ENCODE data around the gene ATF7. TPM values are rescaled to one million over a fixed set of nuclear protein-coding genes. Genes with fewer than 3 reads are reported as not detected.

ATF7 gene
- total RNA-seq, 1 donor from 2014 or later: 10.5 TPM

DNA sequence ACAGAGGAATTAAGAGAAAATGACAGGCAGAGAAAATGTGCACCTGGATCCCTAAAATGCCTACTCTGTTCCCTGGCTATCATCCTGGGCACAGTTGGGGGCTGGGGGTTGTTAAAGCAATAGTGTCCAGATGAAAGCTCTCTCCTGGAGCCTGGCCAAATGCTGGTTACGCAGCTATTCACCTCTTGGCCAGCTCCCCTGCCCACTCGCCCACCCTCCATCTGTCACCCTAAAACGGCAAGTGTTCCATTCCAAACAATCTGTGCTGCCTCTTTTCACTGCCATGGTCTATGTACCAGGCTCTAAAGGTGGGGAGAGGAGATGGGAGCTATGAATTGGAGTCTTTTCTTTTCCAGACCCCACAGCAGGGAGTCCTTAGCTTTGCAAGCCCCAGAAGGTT lies 94.2 kb downstream of the ATF7 start:
- DNase-seq (ENCODE audit: low read depth, low spot score): no peak

DNA sequence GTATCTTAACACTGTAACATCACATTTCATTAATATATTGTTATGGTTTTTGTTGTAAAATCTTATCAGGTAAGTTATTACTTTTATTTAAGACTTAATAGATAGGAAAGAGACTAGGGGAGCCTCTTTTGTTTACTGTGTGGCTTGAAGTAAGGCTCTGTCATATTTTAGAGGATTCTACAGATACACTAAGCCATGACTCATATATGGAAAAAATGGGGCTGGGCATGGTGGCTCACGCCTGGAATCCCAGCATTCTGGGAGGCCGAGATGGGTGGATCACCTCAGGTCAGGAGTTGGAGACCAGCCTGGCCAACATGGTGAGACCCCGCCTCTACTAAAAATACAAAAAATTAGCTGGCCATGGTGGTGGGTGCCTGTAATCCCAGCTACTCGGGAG lies 95.3 kb downstream of the ATF7 start:
- DNase-seq (ENCODE audit: low read depth, low spot score): no peak

DNA sequence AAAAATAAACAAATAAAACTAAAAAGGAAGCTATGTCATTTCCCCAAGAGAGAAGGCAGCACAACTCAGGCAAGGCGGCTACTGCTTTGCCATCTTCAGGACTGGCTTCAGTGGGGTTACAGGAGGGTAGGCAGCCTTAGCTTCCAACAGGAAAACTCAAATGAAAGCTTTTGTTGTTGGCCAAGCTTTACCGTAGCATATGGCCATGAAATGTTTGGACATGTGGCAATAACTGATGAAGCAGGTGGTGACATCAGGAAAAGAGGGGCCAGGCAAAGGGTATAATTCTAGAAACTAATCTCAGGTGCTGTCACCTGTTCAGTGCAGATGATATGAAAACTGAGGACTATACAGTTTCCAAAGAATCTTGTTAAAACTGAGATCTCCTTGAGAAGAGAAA lies 96.1 kb downstream of the ATF7 start:
- no peak for DNase-seq (ENCODE audit: low read depth, low spot score)

DNA sequence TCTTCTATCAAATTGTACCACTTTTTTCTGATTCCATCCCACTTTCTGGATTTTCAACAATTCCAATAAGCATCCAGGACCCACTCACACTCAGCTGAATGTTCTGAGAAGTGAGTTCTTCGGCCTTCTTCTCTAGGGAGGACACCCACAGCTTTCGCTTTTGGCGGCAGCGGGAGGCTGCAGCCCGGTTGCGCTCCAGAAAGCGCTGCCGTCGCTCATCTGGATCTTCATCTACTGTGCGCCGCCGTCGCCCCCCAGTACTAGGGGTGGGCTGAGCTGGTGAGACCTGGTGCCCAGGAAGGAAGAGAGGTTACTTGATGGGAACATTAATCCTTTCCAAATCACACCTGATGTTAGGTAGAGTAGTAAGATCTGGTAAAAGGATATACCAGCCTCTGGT lies 101.7 kb downstream of the ATF7 start:
- DNase-seq (ENCODE audit: low read depth, low spot score): no peak

DNA sequence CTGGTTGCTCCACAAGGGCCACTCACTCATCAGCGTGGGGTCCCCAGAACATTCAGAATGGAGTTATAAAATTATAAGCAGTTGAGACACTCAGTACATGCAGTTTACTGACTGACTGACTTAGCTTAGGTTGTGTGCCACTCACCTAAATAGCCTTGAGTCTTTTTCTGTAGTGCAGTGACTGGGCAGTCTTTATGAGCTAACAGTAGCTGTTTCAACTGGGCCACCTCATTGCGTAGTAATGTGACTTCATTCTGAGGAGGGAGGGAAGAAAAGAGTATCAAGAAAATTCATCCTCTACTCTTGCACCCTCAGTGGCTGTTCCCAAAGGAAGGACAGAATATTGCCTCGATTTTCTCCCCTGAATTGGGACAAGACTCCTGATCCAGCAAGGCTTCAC lies 103.1 kb downstream of the ATF7 start:
- no peak for DNase-seq (ENCODE audit: low read depth, low spot score)

DNA sequence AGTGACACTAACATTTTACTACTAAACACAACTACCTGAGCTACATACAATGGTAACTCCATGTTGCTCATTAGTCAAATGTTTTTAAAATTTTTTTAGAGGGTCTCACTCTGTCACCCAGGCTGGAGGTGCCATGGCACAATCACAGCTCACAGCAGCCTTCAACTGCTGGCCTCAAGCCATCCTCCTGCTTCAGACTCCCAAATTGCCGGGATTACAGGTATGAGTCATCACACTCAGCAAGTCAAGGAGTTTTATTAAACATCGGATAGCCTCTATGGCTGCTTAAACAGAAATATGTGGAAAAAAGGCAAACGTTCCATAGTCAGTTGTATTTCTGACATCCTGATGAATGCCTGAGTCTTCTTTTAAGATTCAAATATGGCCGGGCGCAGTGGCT lies 107.8 kb downstream of the ATF7 start:
- DNase-seq (ENCODE audit: low read depth, low spot score): no peak

DNA sequence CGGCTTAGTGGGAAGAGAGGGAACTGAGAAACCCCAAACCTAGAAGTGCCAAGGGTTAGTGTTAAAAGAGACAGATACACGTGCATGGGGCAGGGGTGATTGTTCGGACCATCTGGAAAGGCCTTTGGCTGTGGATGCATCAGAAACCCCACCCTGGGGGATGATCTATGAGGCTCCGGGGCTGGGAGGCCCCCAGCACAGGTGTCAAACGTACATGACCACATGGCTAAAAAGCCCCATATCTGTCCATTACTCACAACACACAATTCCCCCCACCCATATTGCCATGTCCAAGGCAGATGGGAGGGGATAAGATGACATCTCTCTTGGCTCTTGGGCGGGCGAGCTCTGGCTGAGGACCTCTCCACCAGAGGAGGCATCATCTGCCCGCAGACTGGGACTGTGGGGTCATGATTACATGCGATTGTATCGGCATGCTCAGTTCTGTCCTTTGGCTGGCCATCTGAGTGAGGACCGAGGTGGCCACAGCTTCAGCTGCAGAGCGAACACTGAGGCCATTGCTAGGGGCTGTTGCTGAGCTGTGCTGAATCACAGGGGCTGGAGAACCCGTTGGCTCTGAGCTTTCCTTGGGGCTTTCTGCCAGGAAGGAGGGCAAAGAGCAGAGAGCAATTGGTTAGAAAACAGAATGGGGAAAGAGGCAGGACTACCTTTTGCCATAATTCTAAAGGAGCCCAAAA lies 109.3 kb downstream of the ATF7 start:
- DNase-seq (ENCODE audit: low read depth, low spot score): no peak

DNA sequence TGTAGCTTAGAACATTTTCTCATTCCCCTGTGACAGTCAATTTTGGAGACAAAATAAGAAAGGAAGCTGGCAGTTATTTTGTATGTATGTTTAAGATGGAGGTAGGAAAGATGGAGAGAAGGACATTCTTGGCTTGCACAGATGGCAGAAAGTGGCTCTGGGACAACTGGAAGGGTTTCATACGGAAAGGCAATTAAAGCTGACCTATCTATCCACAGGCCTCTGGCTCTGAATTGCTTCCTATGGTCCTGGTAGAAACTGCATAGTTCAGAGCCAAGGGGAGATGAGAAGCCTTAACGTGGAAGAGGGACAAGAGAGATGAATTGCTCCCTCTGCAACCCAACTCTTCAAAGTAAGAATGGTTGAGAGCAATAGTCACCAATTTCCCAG lies 110.9 kb downstream of the ATF7 start:
- no peak for DNase-seq (ENCODE audit: low read depth, low spot score)

DNA sequence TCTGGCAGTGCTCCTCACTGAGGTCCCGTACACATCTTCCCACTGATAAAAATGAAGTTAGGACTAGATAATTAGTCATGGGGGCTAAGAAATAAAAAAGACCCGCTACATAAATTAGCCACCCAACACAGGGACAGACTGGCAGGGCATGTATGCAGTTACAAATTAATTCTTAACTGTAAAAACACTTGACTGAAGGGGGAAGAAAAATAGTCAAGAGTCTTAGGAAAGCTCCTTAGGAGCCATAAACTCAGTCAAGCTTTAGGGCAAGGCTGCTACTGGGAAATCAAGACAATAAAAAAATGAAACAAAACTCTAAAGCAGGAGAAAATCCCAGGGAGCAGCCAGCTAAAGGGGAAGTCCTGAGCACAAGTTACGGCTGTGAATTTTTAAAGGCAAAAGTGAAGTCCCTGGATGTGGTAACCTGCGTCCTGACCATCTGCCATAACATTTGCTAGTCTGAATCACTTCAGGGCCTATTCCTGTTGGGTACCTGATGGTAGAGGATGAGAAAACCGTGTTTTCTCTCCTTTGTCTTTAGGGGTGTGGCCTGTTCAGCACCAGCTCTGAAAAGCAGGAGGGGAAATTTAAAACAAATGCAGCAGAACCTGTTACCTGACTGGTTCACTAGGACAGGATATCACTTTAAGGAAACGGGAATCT lies 111.4 kb downstream of the ATF7 start:
- DNase-seq (ENCODE audit: low read depth, low spot score): no peak

DNA sequence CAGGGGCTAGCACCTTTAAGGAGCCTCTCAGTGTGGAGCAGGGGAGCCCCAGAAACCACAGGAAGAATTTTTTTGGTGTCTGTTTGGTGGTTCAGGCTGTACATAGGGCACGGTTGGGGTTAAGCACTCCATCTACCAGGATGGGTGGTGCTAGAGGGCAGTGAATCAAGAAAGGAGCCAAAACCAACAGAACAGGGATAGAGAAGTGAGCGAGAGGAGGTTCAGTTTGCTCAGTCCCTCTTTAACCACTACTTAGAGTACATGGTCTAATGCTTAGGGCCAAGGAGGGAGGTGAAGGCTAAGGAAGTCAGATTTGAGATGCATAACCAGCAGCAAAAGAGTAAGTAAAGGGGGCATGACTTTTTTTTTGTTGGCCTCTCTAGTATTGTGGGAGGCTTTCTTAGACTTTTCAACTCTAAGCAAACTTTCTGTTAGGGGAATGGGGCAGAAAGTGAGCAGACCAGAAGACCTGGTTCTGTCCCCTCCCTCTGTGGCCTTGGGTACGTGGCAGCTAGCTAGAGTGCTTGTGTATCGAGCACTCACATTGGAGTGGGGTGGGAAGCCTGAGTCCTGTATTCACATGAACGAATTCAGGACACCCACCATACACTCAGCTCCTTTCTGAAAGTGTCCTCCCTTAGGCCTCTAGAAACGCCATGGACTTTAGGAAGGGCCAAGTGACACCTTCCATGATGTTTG lies 112.3 kb downstream of the ATF7 start:
- no peak for DNase-seq (ENCODE audit: low read depth, low spot score)

DNA sequence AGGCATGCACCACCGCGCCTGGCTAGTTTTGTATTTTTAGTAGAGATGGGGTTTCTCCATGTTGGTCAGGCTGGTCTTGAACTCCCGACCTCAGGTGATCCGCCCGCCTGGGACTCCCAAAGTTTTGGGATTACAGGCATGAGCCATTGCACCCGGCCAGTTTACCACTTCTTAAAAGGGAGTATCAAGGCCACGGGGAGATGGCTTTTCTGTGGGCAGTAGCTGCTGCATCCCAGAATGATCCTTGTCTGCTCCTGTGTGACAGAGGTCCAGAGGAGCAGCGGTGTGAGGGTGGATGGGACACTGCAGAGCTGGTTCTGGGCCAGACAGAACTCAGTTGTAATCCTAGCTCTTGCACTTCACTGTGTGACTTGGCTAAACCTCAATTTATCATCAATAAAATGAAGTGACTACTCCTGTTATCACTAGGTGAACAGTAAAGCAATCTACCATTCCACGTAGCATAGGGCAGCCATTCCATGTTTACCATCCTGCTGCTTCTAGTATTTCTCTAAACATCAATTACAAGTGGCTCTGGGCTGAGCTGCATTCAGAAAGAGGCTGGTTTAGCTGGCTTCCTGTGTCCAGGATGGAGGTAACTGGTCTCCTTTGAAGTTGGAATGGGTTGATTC lies 115.9 kb downstream of the ATF7 start:
- no peak for DNase-seq (ENCODE audit: low read depth, low spot score)

DNA sequence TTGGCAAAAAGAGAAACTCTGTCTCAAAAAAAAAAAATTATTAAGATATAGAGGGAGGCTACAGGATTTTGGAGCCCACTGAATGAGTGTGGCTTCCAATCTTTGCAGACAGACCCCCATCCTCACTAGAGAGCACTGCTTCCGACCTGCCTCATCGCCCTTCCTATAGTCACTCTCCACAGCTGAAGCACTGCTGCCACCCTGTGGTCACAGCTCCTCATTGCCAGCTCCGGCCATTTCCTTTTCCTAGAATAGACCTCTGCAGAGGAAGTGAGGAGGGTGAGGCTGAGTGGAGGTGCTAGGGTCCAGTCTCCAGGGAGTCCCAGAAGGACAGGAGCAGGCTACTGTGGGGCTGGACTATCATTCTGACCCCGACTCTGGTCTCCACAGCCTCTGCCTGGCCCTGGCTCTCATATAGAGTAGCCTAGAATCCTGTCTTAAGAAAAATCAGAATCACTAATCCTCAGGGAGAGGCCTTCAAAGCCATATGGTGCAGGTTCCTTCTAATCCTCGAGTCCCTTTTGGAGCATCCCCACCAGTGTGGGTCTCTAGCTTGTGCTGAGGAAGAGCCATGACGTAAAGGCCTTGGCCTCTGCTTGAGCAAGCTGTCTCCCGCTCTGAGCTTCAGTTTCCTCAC lies 117.5 kb downstream of the ATF7 start:
- DNase-seq (ENCODE audit: low read depth, low spot score): no peak

DNA sequence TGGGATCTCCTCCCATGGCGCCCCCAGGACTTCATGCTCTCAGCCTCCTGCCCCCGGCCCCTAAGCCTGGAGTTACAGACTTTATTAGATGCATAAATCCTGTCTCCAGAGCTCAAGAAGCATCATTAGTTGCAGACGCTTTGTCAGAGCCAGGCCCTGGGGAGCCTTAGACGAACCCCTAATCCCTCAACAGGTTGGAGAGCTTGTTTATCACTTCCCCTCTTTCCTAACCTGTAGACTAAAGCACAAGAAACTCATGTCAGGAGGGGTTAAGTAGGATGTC lies 118.6 kb downstream of the ATF7 start:
- DNase-seq (ENCODE audit: low read depth, low spot score): no peak

DNA sequence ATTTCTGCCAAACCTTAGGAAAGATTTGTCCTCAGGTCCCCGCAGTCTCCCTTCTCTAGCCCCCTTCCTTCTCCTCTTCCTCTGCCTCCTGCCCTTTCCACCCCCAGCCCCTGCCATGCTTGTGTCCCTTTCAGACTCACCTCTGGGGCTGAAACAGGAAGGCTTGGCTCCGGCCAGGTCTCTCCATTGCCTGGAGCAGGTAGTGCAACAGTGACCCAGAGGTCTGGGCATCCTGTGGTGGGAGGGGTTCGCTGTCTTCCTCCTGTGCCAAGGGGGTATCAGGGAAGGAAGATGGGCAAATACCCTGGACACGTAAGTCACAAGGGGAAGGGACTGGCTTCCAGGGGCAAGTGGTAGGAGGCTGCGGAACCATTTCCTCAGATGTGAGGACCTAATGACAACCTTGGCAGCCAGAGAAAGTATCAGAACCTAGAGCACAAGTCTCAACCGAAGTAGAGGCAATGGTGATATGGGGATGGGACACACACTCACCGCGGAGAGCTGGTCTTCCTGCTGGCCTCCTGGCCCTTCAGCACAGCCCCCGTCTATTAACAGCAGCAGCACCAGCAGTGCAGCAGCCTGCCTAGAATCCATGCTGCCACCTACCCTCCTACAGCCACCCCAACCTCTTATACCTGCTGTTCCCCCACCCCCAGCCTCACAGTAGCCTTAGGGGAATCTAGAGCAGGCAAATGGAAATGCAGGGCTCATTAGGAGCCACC lies 119.1 kb downstream of the ATF7 start, which contains the start of gene NPFF:
NPFF (minus strand) TSS at position 604 of the 722 bp plus-strand sequence; CDS start at position 594, 10 bp downstream.
- no peak for DNase-seq (ENCODE audit: low read depth, low spot score)

DNA sequence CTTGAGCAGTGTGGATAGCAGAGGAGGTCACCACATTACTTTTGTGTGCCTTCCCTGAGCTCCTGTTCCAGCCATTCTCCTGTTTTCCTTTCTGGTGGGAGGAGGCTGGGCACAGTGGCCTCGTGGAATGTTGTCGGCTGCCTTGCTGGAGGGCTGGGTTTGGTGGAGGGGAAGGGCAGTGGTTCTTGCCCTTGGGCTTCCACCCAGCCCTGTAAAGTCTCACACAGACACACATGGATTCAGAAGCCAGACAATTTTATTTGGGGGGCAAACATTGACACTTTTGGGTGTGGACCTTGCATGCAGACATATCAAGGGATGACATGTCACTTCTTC lies 119.8 kb downstream of the ATF7 start:
- DNase-seq (ENCODE audit: low read depth, low spot score): no peak

DNA sequence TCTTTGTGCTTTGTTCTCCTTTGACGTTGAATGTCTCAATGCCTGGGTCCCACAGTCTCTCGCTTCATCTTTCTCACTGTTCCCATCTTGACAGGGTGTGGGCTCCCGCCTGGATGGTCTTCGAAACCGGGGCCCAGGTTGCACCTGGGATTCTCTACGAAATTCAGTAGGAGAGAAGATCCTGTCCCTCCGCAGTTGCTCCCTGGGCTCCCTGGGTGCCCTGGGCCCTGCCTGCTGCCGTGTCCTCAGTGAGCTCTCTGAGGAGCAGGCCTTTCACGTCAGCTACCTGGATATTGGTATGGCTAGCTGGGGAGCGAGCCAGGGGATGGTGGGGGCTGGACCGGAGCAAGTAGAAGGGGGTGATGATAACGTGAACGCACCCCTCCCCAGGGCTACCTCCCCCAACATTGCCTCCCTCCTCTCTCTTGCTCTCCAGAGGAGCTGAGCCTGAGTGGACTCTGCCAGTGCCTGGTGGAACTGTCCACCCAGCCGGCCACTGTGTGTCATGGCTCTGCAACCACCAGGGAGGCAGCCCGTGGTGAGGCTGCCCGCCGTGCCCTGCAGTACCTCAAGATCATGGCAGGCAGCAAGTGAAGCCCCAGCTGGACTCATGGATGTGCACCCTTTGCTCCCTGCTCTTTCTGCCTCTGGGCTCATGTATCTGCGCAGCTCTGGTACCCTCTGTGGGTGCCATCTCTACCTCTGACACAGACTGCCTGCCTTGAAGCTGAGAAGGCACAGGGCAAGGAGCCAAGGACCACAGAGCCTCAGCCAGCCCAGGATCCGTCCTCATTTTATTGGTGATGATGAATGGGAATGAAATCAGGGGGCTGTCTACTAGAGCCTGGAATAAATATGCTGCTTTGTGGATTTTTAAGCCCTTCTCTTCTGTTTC lies 120.4 kb downstream of the ATF7 start:
- DNase-seq (ENCODE audit: low read depth, low spot score): no peak

DNA sequence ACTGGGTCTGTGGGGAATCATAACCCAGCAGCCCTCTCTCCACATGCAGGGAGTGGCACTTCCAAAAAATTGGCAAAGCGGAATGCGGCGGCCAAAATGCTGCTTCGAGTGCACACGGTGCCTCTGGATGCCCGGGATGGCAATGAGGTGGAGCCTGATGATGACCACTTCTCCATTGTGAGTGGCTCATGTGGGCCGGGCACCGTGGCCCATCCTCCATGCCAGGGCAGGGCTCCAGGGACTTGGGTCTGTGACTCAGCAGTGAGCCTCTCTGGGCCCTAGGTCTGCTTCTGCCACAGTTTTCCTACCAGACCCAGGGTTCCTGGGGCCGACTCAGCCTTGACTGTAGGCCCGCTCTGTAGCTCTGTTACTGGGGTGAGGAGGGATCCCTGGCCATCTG lies 121.1 kb downstream of the ATF7 start:
- DNase-seq (ENCODE audit: low read depth, low spot score): no peak

DNA sequence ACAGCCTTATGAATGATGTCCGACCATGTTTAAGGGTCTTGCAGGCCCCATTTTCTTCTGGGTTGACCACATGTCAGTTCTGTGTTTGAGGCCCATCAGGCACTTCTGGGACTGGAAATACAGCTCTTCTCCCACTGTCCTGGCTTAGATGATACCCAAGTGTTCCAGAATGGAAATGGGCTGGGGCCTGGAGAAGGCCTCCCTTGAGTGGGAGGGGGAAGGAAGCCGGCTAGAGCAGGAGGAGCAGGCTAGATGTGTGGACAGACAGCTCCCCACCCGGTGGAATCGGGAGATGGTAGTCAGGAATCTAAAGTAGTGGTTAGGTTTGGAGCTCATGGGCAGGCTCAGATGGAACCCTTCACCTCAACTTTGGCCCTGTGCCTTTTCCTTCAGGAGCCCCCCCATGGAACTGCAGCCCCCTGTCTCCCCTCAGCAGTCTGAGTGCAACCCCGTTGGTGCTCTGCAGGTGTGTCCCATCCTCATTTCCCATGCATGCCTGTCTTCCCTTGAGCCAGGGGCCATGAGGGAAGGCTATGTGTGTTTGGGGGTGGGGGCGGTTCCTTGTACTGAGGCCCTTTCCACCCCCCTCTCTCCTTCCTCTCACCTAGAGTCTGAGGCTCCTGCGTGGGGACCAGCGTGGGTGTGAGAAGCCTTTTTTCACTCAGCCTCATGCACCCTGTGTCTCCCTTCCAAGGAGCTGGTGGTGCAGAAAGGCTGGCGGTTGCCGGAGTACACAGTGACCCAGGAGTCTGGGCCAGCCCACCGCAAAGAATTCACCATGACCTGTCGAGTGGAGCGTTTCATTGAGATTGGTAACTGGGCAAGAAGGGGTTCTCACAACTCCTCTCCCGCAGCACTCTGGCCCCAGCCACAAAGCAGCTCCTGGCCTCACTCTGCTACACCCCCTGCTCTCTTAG lies 121.9 kb downstream of the ATF7 start:
- no peak for DNase-seq (ENCODE audit: low read depth, low spot score)

DNA sequence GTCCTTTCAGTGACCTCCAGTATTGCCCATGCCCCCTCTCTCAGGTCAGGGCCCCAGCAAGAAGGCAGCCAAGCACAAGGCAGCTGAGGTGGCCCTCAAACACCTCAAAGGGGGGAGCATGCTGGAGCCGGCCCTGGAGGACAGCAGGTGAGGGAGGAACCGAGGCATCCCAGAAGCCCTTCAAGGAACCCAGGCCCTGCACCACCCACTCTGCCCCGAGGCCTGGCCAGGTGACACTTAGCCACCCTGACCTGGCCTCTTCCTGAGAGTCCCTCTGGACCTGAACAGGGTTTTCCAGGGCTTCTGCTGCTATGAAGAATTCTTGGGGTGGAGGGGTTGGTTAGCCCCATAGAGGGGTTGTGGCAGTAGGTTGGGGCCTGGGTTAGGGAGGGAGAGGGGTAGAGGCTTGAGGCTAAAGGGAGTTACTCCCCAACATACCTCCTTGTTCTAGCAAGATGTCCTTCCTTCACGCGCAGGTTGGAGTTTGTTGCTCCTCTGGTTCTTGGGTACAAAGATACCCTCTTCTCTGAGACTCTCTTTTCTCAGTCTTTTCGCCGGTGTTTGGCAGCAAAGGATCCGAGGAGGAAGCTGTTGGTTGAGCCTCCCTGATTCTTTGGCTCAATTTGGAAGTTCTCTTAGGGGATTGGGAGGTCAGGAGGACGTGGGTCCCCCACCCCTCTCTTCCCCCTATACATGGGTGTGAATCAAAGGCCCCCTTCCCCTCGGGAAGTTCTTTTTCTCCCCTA lies 123.0 kb downstream of the ATF7 start:
- no peak for DNase-seq (ENCODE audit: low read depth, low spot score)

All from pulmonary artery endothelial cell (primary cell).